HG03095 (cell line): ENCODE data around the gene PARD3B.

ENCODE experiments used
- ATAC-seq: cut with Tn5 transposase; IDR thresholded peaks from one replicate; pipeline ENCODE4 v1.9.1; 2021; ENCODE audit warnings: moderate library complexity; ENCODE audit not compliant: unreplicated experiment

The PARD3B gene

DNA sequence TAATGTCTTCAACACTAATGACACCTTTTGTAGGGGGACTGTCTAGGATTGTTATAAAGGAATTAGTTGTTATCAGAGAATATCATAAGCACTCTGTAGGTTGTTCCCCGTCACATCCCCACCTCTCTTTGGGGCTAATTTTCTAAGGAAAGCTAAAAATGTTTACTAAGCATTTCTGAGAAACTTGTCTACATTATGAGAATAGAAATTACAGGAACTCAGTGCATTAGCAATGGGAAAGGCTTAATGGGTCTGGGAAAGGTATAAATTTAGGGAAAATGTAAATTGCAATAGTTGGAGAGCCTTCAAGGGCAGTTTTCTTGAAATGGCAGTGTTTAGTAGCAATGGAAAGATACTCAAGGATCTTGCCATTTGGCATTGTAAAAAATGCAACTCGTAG, 879.8 kb downstream of the PARD3B start:
- ATAC-seq: no peak

DNA sequence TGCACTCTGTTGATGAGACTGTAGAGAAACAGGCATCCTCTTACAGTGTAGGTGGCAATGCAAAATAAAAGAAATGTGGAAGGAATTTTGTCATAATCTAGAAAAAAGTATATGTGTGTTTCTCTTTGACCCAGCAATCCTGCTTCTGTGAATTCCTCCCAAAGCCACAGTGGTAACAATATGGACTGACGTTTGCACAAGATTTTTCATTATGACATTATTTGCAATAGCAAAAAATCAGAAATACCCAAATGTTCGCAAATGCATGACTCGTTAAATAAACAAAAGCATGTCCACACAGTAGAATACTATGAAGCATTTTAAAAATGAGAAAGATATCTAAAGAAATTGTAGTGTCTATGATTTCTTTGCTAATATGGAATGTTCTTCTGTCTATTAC, 881.8 kb downstream of the PARD3B start:
- no peak for ATAC-seq

DNA sequence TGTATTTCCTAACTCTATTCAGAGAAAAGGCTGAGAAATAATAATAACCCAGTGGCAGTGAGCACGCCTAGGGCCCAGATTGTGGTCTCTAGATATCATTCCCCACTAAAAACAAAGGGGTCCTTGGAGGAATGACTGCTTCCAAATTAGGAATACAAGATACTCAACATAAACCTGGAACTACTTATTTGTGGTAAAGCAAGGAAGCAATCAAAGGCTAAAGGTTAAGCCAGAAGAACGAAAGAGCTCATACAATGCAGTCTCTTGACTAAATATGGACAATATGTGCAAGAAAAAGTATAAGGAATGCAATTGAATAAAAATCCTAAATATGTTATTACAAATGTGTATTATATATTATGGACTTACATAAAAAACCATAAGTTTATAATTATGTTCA, 883.5 kb downstream of the PARD3B start:
- ATAC-seq: no peak

DNA sequence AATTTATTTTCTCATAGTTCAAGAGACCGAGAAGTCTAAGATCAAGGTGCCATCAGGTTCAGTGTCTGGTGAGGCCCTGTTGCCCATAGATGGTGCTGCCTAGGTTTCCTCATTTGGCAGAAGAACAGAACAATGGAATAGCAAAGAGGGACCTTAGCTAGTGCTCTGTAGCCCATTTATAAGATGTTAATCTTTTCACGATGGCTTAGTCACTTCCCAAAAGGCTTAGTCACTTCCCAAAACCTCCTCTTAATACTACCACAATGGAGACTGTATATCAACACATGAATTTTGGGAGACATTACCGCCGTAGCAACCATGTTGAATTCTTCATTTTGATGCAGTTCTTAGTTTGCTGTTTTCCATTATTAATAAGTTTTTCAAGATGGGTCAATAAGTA, 890.7 kb downstream of the PARD3B start:
- no peak for ATAC-seq

DNA sequence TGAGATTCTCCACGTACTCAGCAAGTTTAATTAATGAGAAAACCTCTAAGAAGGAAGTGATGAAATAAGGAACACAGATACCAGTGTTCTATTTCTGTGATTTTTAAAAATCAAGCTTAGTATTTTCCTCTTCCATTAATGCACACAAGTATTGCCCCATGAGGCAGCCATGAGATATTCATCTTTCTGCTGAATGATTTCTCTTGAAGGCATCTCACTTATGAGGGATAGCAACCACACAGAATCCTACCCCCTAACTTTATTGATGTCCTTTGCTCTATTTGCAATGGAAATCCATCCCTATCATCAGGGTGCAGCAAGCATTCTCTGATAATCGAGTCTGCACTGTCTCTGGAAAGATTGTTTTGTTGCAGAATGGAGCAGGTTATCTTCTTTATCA, 893.0 kb downstream of the PARD3B start:
- no peak for ATAC-seq

DNA sequence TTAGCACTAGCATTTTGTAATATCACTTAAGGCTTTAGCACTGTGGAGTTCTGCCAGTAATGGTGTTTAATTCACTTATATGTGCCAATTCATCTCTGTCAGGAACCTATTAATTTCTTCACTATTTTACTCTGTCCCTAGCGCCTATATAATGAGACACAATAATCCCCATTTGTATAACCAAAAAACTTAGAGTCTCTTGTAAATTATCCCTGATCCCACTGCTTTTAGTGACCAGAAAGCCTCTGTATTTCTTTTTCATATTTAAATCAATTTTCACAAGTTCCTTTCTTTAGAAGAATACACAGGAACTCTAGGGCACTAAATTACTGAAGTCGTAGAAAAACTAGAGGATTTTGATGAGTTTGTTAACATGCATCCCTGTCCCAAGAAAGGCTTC, 894.3 kb downstream of the PARD3B start:
- ATAC-seq: no peak

DNA sequence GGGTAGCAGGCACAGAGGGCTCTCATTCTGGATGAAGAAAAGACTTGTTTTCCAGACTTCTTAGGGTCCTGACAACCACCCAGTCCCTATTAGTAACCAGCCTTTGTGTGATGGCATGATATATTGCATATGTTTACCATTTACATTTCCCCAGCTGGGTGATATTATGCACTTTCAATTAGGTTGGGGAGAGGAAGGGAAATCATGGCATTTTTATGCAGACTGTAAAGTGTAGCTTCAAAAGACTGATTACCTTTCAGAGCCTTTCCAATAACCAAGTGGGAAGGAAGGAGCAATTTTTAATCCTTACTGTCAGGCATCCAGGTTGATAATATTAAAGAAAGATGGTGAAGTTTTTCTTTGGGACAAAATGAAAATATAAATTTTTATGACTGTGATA, 896.2 kb downstream of the PARD3B start:
- no peak for ATAC-seq

DNA sequence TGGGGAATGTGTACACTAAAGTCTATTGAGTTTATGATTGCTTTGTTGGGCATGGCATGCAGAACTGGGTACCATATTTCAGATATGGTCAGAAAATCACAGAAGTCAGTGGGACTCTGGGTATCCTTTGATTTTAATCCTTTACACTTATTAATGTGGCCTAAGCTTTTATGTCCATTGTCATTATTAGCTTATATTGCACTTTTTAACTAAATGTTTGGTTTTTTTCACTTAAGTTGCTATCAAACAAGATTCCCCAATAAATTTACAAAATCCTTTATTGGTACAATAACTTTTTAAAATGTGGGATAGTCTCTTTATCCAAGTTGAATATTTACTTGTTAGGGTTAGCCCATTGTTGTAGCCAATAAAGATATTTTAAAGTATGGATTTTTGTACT, 902.9 kb downstream of the PARD3B start:
- no peak for ATAC-seq

DNA sequence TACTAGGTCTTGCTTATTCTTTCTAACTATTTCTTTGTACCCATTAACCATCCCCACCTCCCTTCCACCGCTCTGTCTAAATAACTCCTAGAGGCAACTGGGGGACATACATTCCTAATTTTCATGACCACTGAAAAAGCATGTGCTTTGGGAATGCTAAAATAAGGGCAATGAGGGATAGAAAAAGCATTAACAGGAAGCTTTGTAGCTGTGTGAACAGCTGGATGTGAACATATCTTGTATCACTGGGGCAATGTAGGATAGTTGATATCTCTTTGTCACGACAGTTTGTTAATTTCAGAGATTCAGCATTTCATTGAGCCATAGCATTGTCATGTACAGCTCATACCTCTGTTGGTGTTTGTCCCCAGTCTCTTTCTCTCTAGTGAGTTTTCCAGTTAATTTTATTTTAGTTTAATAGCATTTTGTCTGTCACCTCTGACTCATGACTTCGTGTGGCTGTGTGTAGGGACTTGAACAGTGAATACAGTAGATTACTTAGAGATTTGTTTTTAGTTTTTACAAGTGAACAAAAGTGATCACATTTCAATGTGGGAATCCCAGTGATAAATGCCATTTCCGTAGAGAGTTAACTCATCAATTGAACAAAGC, 906.7 kb downstream of the PARD3B start:
- ATAC-seq: no peak

DNA sequence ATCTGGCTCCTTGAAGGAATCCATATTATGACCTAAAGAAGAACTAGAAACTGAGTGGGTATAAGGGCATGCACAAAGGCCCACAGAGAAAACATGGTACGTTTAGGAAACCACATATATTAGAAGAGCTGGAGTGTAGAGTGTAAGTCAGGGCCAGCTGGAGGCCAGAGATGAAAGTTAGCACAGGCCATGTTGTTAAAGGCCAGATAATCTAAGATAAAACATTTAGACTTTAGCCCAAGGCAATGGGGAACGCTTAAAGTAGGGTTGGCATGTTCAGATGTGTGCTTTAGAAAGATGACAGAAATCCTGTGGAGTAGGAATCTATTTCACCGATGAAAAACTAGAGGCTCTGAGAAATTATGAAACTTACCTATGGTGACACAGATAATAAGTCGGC, 907.9 kb downstream of the PARD3B start:
- ATAC-seq: no peak

DNA sequence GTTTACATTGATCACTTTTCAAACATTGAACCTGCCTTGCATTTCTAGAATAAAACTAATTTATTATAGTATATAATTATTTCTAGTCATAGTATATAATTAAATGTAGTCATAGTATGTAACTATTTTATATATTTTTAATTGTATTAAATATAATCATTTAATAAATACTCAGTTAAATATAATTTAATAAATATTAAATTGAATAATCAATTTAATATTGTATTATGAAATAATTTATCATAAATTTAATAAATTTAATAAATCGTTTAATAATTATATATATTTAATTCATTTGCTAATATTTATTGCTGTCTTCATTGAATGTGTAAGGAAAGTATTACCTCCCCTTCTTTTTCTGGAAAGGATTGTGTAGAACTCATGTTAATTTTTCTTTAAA, 911.4 kb downstream of the PARD3B start:
- ATAC-seq: no peak

DNA sequence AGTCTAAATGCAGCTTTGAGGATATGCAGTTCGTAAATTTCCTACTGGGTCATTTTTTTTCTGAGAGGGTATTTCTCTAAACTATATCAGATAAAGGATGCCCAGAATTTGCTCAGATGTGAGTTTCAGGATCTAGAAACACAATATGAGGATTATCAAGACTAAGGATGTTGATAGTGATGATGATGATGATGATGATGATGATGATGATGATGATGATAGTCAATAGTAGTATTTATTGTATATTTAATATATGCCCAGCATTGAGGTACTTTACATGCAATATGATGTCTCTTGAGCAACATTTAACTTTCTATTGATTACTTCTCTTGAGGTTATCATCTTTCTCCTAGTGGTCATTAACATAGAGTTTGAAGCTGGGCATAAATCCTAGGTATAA, 914.9 kb downstream of the PARD3B start:
- ATAC-seq: no peak

DNA sequence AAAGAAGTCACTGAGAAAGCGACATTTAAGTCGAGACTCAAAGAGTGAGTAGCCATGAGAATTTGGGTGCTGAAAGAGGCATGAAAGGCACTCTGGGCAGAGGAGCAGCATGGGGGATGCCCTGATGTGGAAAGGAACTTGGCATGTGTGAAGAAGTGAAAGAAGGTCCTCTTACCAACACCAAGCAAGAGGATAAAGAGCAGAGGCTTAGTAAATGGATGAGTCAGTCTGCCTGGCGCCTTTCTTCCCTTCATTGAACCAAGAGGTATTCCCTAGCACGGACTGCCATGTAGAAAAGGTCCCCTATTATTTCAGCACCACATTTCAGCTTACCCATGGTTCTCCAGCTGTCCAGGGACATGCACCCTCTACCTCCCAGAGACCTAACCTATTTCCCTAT, 915.9 kb downstream of the PARD3B start:
- ATAC-seq: no peak

DNA sequence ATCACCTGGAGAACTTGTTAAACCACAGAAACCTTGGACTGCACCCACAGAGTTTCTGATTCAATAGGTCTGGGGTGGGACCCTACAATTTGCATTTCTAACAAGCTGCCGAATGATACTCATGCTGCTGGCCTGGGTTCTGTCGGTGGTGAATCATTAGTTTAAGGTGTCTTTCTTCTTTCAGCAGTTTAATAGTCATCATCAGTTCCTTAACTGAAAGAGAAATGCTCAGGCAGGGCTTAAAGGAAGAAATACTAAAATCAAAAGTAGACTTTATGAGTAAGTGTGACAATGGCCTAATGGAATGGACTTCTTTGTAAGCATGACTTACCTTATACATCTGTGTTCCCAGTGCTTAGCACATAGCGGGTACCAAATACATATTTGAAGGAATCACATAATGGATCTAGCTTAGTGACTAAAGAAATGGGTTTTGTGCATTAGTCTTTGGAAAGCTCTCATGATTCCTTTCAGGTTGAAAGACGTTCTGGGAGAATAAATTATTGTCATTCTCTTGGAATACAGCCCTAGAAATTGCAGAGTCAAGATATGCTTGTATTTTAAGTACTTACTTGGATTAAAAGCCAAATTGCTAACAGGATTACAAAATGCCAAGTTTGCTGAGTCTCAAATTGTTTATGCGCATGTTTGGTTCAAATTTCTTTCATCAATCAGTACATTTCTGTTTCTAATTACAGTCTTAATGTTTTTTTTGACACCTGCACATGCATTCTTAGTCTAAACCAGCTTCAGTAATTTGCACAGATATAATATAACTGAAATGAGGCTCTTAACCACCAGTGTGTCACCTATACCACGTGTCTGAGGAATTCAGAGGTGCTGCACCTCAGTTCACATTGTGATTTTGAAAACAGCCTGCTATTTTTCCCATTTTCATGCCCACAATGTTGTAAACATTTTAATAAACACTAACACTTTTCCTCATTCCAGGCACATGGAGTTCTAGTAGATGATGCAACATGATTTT, 916.7 kb downstream of the PARD3B start:
- ATAC-seq: no peak

DNA sequence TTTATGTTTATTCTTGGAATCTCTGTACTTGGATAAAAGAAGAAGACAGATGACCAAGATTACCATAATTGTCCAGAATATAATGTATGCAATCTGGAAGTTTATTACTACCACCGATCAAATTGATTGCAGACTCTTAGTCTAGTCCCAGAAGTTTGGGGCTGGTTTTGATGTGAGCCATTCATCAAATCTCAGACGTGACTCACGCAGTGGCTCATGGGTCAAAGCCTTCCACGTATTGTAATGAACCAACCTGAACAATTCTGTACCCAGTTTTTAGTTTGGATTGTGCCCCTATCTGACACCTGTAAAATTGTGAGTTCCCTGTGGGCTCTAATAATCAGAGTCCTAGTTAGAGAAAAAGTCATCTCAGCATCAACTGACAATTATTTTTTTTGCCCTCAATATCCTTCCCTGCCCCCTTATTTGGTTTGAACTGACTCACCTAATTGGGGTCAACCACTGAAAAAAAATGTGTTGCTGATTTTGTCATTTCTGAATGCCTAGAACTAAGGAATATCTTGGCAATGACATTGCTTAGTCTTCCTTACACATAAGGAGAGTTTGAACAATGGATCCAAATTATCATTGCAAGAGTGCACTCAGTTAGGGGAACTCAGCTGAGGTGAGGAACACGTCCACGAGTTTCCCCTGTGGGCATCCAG, 917.5 kb downstream of the PARD3B start:
- no peak for ATAC-seq

DNA sequence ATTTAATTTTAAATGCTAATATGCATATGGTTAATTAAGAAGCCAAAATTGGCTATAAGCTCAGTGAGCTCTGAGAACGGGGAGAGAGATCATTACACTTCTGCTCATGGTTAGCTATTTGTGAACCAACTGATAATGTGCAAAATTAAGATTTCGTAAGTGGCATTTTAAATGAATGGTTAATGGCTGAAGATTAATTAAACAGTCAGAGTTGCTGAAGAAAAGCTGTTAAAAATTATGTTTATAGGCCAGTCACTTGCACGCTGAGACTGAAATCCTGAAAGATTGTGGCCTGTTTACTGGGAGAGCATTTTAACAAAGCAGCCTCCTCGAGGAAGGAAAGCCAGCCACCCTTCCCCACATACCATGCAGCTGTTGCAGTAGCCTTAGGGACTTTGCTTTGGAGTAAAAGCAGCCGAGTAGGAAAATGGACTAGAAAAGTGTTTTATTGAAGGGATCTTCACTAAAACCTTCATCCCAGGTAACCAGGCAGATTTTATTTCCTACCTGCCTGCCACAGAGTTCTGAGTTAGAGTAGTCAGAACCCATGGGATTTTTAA, 918.3 kb downstream of the PARD3B start:
- no peak for ATAC-seq

DNA sequence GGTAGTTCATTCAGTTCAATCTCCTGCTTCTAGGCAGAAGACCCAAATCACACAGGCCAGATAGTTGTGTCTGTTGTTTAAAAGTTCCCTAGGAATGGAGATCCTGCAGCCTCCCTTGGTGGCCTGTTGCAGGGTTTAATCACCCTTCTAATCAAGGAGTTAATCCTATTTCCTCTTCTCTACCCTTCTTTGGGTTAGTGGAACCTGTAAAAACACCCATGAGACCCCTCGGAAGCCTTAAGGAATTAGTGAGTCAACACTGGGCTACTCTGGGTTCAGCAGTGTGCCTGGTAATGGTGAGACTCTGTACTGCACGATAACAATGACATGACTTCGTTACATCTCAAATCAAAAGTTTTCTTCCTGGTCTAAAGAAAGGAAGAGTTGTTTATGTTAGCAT, 919.4 kb downstream of the PARD3B start:
- no peak for ATAC-seq

DNA sequence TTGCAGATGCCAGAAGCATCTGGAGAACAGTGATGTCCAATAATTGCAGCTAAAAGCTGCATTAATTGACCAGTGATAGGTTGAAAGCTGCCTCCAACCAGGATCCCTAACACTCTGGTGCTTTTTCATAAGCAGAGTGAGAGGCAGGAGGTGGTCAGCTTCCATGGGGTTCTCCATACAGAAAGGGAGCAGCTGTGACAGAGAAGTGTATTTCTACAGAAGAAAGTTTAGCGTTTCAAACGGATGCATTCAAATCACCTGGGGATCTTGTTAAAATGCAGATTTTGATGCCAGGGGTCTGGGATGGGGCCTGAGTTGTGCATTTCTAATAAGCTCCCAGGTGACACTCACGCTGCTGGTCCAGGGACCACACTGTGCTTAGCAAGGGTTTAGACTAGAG, 920.5 kb downstream of the PARD3B start:
- no peak for ATAC-seq

DNA sequence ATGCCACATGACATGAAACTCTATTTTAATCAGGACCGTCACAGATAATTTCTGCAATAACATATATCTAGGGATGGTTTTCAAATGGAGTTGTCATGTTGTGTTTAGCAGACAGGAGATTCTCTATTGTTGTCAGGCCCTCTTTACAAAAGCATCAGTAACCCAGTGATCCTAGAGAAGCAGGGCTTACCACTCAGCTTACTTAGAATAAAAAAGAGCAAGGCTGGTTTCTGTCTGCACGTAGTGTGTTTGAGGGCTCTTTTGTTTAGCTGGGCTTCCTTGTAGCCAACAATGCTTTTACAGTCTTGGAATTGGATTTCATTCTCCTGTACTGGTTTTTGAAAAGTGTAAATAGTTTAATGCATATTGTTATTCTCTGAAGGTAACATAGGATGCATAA, 926.5 kb downstream of the PARD3B start:
- no peak for ATAC-seq

DNA sequence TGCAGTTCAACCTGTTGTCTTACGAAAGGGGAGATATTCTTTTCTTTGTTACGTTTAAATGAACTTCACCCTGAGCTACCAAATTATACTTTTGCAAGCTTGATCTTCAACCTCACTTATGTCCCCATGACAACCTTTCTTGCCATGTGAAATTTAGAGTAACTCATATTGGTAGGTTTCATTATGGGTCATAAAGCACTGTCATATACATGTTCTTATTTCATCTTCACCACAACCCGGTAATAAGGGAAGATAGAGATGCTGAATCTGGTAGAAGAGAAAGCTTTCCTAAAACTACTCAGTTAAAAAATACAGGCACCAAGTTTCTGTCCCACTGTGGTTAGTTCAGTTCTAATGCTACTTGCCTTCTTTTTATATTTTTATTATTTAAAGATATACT, 928.5 kb downstream of the PARD3B start:
- no peak for ATAC-seq

DNA sequence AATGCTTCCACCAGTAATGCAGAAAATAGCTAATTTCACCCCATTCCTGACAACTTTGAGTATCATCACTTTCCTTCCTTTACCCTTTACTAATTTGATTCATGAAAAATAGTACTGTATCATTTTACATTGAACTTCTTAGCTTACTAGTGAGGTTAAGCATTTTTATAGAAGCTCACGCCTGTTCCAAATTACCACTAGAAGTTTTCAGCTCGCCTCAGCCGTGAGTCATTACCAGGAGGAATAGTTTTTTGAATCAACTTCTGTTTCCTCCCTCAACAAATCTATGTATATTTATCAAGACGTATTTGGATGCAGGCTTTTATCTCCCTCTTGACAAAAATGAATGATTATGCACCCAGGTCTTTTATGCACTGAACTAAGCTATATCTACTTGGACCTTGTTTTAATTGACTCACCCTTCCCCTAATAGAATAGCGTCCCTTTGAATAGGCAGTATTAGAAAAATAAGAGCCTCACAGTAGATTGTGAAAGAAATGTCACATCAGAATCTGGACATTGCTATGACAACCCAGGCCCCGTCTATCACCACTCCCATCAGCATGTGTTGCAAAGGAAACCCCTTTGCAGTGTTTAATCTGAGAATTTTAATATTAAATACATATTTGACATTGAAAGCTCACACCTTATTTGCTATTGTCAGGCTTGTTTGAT, 929.6 kb downstream of the PARD3B start:
- no peak for ATAC-seq
